GM18517 (cell line): ENCODE data around the gene CA10.

Experiments
- ATAC-seq: cut with Tn5 transposase; IDR thresholded peaks from one replicate; pipeline ENCODE4 v1.9.1; 2021; ENCODE audit warnings: mild to moderate bottlenecking, moderate library complexity; ENCODE audit not compliant: unreplicated experiment

CA10 gene

GRCh38 chr17:51955245-51955644 is 203.3 kb downstream of the CA10 start:
- no peak for ATAC-seq

- ATAC-seq: no peak
Measured at GRCh38 chr17:51954232-51954765, 204.2 kb downstream of the CA10 start.

GRCh38 chr17:51951741-51952140 is 206.8 kb downstream of the CA10 start:
- ATAC-seq: no peak

- no peak for ATAC-seq
Measured at GRCh38 chr17:51948128-51948527, 210.4 kb downstream of the CA10 start.

GRCh38 chr17:51947160-51947735 is 211.3 kb downstream of the CA10 start:
- no peak for ATAC-seq

- no peak for ATAC-seq
Measured at GRCh38 chr17:51946311-51946710, 212.2 kb downstream of the CA10 start.

- no peak for ATAC-seq
Measured at GRCh38 chr17:51941272-51941671, 217.2 kb downstream of the CA10 start.

GRCh38 chr17:51937264-51937663 is 221.2 kb downstream of the CA10 start:
- no peak for ATAC-seq

- no peak for ATAC-seq
Measured at GRCh38 chr17:51935477-51935876, 223.0 kb downstream of the CA10 start.

GRCh38 chr17:51933647-51934046 is 224.9 kb downstream of the CA10 start:
- no peak for ATAC-seq

- ATAC-seq: no peak
Measured at GRCh38 chr17:51926448-51926847, 232.1 kb downstream of the CA10 start.

GRCh38 chr17:51921500-51921899 is 237.0 kb downstream of the CA10 start:
- ATAC-seq: no peak

GRCh38 chr17:51914577-51914976 is 243.9 kb downstream of the CA10 start:
- ATAC-seq: no peak

GRCh38 chr17:51913491-51914205 is 244.9 kb downstream of the CA10 start:
- no peak for ATAC-seq

- ATAC-seq: no peak
Measured at GRCh38 chr17:51912939-51913338, 245.6 kb downstream of the CA10 start.

GRCh38 chr17:51911237-51911636 is 247.3 kb downstream of the CA10 start:
- ATAC-seq: no peak

GRCh38 chr17:51909971-51910370 is 248.5 kb downstream of the CA10 start:
- no peak for ATAC-seq

- no peak for ATAC-seq
Measured at GRCh38 chr17:51908841-51909537, 249.5 kb downstream of the CA10 start.

- no peak for ATAC-seq
Measured at GRCh38 chr17:51907041-51907440, 251.5 kb downstream of the CA10 start.

- ATAC-seq: no peak
Measured at GRCh38 chr17:51904379-51904778, 254.1 kb downstream of the CA10 start.

GRCh38 chr17:51901242-51901641 is 257.3 kb downstream of the CA10 start:
- no peak for ATAC-seq

- ATAC-seq: no peak
Measured at GRCh38 chr17:51891936-51892335, 266.6 kb downstream of the CA10 start.
